Breast epithelium (tissue), 4 donors: ENCODE measurements around the gene LRRC4B. TPM values are rescaled to one million over a fixed set of nuclear protein-coding genes. Genes with fewer than 3 reads are reported as not detected.

Experiments used
- DNase-seq, 2 donors: peaks; one replicate each; pipeline ENCODE4 v3.0.0-alpha.2; 2019; ENCODE audit warnings: low spot score in 2 of 2
- H3K27ac ChIP-seq, 2 donors: fragments of 200-600 bp; sonication (generic) in 1 of 2; one replicate each; pipeline ENCODE4 v1.5.1; 2016 to 2019; ENCODE audit warnings: mild to moderate bottlenecking in 1 of 2
- H3K27me3 ChIP-seq, 2 donors: fragments of 200-600 bp; sonication (generic) in 1 of 2; one replicate each; pipeline versions ENCODE4 v1.5.1 to v1.6.0; 2017 to 2019; ENCODE audit warnings: control low read depth in 1 of 2, mild to moderate bottlenecking in 1 of 2
- H3K36me3 ChIP-seq: fragments of 200-600 bp; one replicate; pipeline ENCODE4 v1.5.1; 2019
- H3K4me1 ChIP-seq, 2 donors: fragments of 200-600 bp; sonication (generic); one replicate each; pipeline ENCODE4 v1.5.1; 2016 to 2019; ENCODE audit warnings: control low read depth in 1 of 2
- H3K4me3 ChIP-seq, 3 donors: fragments of 200-600 bp; sonication (generic); 1 replicate in 2 of 3; 2 replicates in 1 of 3; pipeline ENCODE4 v1.5.1; 2016 to 2019; ENCODE audit warnings: mild to moderate bottlenecking in 3 of 3, moderate library complexity in 2 of 3
- H3K9me3 ChIP-seq, 2 donors: fragments of 200-600 bp; sonication (generic) in 1 of 2; one replicate each; pipeline ENCODE4 v1.5.1; 2016 to 2019; ENCODE audit warnings: control low read depth in 1 of 2
- POLR2A ChIP-seq: fragments of 450-650 bp; IDR thresholded peaks from one replicate; pipeline ENCODE4 v1.6.1; 2016; ENCODE audit warnings: antibody characterized with exemption, mild to moderate bottlenecking, moderate library complexity
- POLR2AphosphoS5 ChIP-seq, 3 donors: sonication (generic); formaldehyde crosslinking; IDR thresholded peaks; one replicate each; pipeline ENCODE4 v1.6.1; 2017; ENCODE audit warnings: antibody characterized with exemption in 3 of 3
- intact Hi-C: fragments of 100-400 bp; cut with DNase I; formaldehyde crosslinking; loops from one replicate; pipeline ENCODE4 v1.15.1; 2023; ENCODE audit warnings: low total_unique reads
- total RNA-seq, 3 donors: library from RNA; depleted of rRNA; stranded (reverse); fragments of >200 nt; gene quantifications; one replicate each; pipeline ENCODE4 v1.1.0, GENCODE V29; 2016
- TF ChIP-seq, protein P1 (sequence below), 3 donors: fragments of 450-650 bp; IDR thresholded peaks; one replicate each; pipeline ENCODE4 v1.5.1; 2016 to 2017; ENCODE audit warnings: antibody characterized with exemption in 3 of 3, mild to moderate bottlenecking in 3 of 3, moderate library complexity in 3 of 3

LRRC4B gene
- total RNA-seq, 3 donors from 2014 or later: 0.16 to 1.3 (median 1.2) TPM

DNA sequence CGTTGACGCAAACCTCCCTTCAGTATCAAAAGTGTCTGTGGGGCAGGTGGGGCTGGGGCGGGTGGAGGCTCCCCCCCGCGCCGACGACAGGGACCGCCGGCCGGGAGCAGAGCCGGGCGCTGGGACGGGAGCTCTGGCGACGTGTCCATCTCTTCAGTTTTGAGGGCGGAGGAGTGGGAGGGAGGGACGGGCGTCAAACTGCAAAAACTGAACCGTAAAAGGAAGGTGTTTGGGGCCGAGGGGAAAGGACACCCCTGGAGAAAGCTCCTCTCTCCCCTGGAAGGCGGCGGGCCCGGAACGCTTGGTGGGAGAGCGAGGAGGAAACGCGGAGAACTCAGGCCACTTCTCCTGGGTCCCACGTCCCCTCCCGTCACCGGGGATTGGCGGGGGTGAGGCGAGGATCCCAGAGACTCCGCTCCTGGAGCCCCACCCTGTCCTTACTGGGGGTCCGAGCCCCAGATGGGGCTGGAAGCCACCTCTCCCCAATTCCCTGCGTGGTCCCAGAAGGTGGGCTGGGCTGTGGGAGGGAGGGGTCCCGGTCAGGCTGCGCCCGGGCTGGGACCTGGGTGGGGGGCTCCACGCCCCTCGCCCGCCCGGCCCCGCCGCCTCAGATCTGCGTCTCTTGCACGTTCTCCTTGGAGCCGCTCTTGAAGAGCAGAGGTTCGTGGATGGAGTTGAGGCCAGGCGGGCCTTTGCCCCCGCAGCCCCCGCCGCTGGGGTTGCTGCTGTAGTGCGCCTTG is 51.1 kb downstream of the LRRC4B start:
- Histone ChIP-seq H3K4me3 (no peak overlapping the region), H3K27me3 (peaks cover 0 to 26% of the 10 kb centered on the region in 2 donors), H3K27ac (no peak overlapping the region), H3K4me1 (no peaks in the 10 kb centered on the region), H3K36me3 (no peaks in the 10 kb centered on the region), H3K9me3 (no peaks in the 10 kb centered on the region)
- intact Hi-C loops: no loop called here
- no peak for DNase-seq
- TF ChIP-seq, protein P1, sequence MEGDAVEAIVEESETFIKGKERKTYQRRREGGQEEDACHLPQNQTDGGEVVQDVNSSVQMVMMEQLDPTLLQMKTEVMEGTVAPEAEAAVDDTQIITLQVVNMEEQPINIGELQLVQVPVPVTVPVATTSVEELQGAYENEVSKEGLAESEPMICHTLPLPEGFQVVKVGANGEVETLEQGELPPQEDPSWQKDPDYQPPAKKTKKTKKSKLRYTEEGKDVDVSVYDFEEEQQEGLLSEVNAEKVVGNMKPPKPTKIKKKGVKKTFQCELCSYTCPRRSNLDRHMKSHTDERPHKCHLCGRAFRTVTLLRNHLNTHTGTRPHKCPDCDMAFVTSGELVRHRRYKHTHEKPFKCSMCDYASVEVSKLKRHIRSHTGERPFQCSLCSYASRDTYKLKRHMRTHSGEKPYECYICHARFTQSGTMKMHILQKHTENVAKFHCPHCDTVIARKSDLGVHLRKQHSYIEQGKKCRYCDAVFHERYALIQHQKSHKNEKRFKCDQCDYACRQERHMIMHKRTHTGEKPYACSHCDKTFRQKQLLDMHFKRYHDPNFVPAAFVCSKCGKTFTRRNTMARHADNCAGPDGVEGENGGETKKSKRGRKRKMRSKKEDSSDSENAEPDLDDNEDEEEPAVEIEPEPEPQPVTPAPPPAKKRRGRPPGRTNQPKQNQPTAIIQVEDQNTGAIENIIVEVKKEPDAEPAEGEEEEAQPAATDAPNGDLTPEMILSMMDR (IDR thresholded peaks at IDR 0.05): no peak
- TF ChIP-seq POLR2A: no peak
- no peak for TF ChIP-seq POLR2AphosphoS5 (IDR thresholded peaks at IDR 0.05)

DNA sequence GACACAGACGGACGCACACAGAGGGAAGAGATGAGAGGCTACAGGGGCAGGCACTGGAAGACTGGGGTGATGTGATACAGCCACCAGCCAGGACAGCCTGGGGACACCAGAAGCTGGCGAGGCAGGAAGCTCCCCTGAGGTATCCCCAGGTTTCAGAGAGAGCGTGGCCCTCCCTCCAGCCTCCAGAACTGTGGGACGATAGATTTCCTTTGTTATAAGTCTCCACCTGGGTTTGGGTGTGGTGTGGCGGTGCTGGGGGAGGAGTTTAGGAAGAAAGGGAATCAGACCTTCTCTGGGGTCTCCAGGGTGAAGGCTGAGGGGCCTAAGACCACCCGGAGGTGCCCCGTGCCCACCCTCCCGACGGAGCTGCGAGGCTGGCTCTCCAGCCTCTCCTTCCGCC is 51.8 kb downstream of the LRRC4B start:
- Histone ChIP-seq H3K27me3 (peaks cover 0 to 26% of the 10 kb centered on the region in 2 donors), H3K4me1 (no peaks in the 10 kb centered on the region), H3K4me3 (no peak overlapping the region), H3K27ac (no peak overlapping the region), H3K9me3 (no peaks in the 10 kb centered on the region), H3K36me3 (no peaks in the 10 kb centered on the region)
- no peak for DNase-seq
- intact Hi-C loops: no loop called here
- TF ChIP-seq, protein P1 (IDR thresholded peaks at IDR 0.05): no peak
- TF ChIP-seq POLR2AphosphoS5 (IDR thresholded peaks at IDR 0.05) (no peak), POLR2A (no peak)

DNA sequence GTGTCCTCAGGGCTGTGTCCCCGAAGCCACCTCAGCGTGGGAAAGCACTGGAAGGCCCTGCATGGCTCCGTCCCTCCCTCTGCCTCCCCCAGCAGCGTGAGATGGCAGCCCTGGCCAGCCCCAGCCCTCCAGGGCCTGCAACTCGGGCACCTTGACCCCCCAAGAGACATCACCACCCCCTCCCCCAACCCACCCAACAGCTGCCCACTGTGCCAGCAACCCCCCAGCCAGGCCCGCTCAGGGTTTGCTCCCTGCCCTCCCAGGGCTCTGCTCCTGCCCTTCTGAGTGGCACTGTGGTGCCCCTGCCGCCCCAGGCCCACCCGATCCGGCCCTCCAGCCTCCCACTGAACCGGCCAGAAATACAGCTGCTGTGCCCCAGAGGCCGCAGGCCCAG is 53.1 kb downstream of the LRRC4B start:
- H3K4me1 ChIP-seq: peaks cover 5 to 6% of the 10 kb centered on the region in 2 donors
- DNase-seq: no peak
- H3K27ac ChIP-seq: no peak overlapping the region
- H3K9me3 ChIP-seq: no peaks in the 10 kb centered on the region
- H3K27me3 ChIP-seq: peaks cover 0 to 26% of the 10 kb centered on the region in 2 donors
- H3K36me3 ChIP-seq: no peaks in the 10 kb centered on the region
- H3K4me3 ChIP-seq: no peak overlapping the region
- TF ChIP-seq, protein P1 (IDR thresholded peaks at IDR 0.05): no peak
- TF ChIP-seq POLR2AphosphoS5 (IDR thresholded peaks at IDR 0.05) (no peak), POLR2A (no peak)
- intact Hi-C loops: no loop called here

DNA sequence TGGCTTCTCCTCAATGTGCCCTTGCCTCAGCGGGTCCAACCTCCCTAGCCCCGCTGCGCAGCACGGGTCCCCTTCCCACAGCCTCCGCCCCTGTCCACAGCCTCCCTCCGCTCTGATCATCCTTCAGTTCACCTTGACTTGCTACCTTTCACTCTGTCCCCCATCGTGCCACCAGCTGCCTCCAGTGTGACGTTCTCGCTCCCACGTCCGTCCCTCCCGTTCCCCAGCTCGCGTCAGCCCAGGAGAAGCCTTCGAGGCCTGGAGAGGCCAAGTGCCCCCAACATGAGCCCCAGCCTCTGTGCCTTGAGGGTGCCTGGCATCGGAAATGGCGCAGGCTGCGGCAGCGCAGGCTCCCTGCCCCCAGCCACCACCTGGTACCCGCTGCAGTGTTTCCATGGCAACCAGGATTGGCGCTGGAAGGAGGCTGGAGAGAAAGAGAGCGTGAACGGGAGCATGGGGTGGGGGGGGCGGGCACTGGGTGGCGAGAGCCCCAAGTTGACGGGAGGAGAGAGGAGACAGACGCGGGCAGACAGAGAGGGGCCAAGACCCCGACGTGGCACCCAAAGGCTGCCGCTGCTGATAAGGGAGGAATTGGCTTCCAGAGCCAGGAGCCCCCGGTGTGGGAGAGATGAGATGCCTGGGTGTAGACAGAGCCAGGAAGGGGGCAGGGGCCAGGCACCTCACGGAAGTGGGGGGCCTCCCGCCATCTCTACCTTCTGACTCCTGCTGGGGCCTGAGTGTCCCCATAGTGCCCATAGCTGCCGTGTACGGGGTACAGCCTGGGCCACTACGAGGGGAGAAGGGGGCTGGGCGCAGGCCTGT is 53.7 kb downstream of the LRRC4B start:
- Histone ChIP-seq H3K4me1 (peaks cover 7% of the 10 kb centered on the region in 2 donors), H3K36me3 (no peaks in the 10 kb centered on the region), H3K27me3 (peaks cover 0 to 26% of the 10 kb centered on the region in 2 donors), H3K9me3 (no peaks in the 10 kb centered on the region), H3K27ac (no peak overlapping the region), H3K4me3 (no peak overlapping the region)
- TF ChIP-seq, protein P1 (IDR thresholded peaks at IDR 0.05): no peak
- TF ChIP-seq POLR2A: no peak
- no peak for TF ChIP-seq POLR2AphosphoS5 (IDR thresholded peaks at IDR 0.05)
- intact Hi-C loops: no loop called here
- DNase-seq: no peak

DNA sequence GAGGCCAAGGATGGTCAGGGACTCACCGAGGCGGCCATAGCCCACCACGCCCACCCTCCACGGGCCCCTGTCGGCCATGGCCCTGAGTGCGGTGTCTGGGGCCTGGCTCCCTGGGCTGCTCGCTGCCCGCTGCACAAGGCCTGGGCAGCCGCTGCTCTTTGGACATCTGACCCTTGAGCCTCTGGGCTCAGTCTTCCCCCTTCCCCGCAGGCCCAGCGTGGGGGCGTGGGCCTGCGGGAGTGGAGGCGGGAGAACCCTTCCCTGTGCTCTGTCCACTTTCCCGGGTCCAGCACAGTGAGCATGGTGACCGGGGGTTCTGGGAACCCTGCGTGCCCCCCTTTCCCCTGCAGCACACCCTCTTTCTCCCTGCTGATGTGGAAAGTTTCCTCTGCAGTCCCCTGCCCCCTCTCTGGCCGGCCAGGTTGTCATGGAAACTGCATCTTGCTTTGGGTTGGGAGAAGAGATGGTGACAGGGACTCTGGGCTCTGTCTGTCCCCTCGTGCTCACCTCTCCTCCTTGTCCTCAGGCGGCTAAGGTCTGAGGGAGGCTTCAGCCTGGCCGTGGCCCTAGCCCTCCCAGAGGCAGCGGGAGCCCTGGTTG is 54.4 kb downstream of the LRRC4B start, which contains the start of gene ASPDH:
TSS of gene ASPDH (minus strand) at position 168 of the 600 bp plus-strand sequence. CDS start at position 78, 90 bp downstream.
- Histone ChIP-seq H3K36me3 (no peaks in the 10 kb centered on the region), H3K4me1 (peaks cover 7% of the 10 kb centered on the region in 2 donors), H3K4me3 (no peak within 1 kb of the TSS), H3K27me3 (peaks cover 0 to 26% of the 10 kb centered on the region in 2 donors), H3K27ac (no peak within 1 kb of the TSS), H3K9me3 (no peaks in the 10 kb centered on the region)
- no peak for DNase-seq
- intact Hi-C loops: no loop called here
- TF ChIP-seq, protein P1 (IDR thresholded peaks at IDR 0.05): no peak
- TF ChIP-seq POLR2AphosphoS5 (IDR thresholded peaks at IDR 0.05) (no peak), POLR2A (no peak)
